Measurements from ENCODE around the gene MEGF8. TPM values are rescaled to one million over a fixed set of nuclear protein-coding genes. Genes with fewer than 3 reads are reported as not detected.
"Not testable (repeated sequence)": the region's sequence is repeated elsewhere in the genome, so short reads cannot be mapped to it uniquely, and the experiment has no call there.

Gene MEGF8
- total RNA-seq, 1 experiment from 2014 or later = 7.7 TPM

GRCh38 chr19:42334697-42335373 is 9.4 kb downstream of the MEGF8 start:
- no peaks in the 10 kb centered on the region for H4K20me1 ChIP-seq (ENCODE audit: low read length)
- H3K4me2 ChIP-seq (ENCODE audit: low read length) = no peak overlapping the region
- ChIA-PET POLR2A (ENCODE audit: unreplicated experiment) (no interaction called here), CTCF (no interaction called here)
- no peak overlapping the region for H3K4me3 ChIP-seq (ENCODE audit: low read length)
- no peak for TF ChIP-seq EZH2 (IDR thresholded peaks at IDR 0.05; ENCODE audit: low read length, unreplicated experiment)
- TF ChIP-seq CTCF (conservative IDR thresholded peaks at IDR 0.05; ENCODE audit: low read depth, low read length) = no peak
- no peak for TF ChIP-seq EZH2phosphoT487 (IDR thresholded peaks at IDR 0.05; ENCODE audit: borderline replicate concordance, low read length)
- BruUV-seq (replicated peaks) = no TSS peak
- H3K36me3 ChIP-seq (ENCODE audit: low read depth, low read length) = no peaks in the 10 kb centered on the region
- H3K9me2 ChIP-seq (replicated peaks; ENCODE audit: low read length) = no peaks in the 10 kb centered on the region
- no peak overlapping the region for H2AFZ ChIP-seq (ENCODE audit: low read length)
- no peaks in the 10 kb centered on the region for H3K79me2 ChIP-seq (ENCODE audit: low read length)
- H3F3A ChIP-seq (ENCODE audit: low read length, unreplicated experiment) = no peaks in the 10 kb centered on the region
- no peak overlapping the region for H3K27ac ChIP-seq (ENCODE audit: low read length)
- ATAC-seq (no peak), DNase-seq (no peak)
- no peaks in the 10 kb centered on the region for H3K27me3 ChIP-seq (ENCODE audit: low read length)
- intact Hi-C loops (cut with micrococcal nuclease) = no loop called here
- H3K4me1 ChIP-seq (ENCODE audit: insufficient read depth, low read length) = no peaks in the 10 kb centered on the region
- H3K9ac ChIP-seq (ENCODE audit: low read length) = no peak overlapping the region
- H3K9me3 ChIP-seq (ENCODE audit: low read length) = no peaks in the 10 kb centered on the region

- H2AFZ ChIP-seq (ENCODE audit: low read length) = no peak overlapping the region
- intact Hi-C loops (cut with micrococcal nuclease) = no loop called here
- DNase-seq = no peak
- POLR2A ChIA-PET (ENCODE audit: unreplicated experiment) = no interaction called here
- no peaks in the 10 kb centered on the region for H3K27me3 ChIP-seq (ENCODE audit: low read length)
- no peak overlapping the region for H3K9ac ChIP-seq (ENCODE audit: low read length)
- H3K36me3 ChIP-seq (ENCODE audit: low read depth, low read length) = no peaks in the 10 kb centered on the region
- no peak overlapping the region for H3K27ac ChIP-seq (ENCODE audit: low read length)
- no peaks in the 10 kb centered on the region for H3K4me1 ChIP-seq (ENCODE audit: insufficient read depth, low read length)
- no peaks in the 10 kb centered on the region for H3F3A ChIP-seq (ENCODE audit: low read length, unreplicated experiment)
- no peak overlapping the region for H3K4me3 ChIP-seq (ENCODE audit: low read length)
- no peaks in the 10 kb centered on the region for H3K79me2 ChIP-seq (ENCODE audit: low read length)
- TF ChIP-seq EZH2phosphoT487 (IDR thresholded peaks at IDR 0.05; ENCODE audit: borderline replicate concordance, low read length) (no peak), CTCF (conservative IDR thresholded peaks at IDR 0.05; ENCODE audit: low read depth, low read length) (no peak), EZH2 (IDR thresholded peaks at IDR 0.05; ENCODE audit: low read length, unreplicated experiment) (no peak)
- no peaks in the 10 kb centered on the region for H4K20me1 ChIP-seq (ENCODE audit: low read length)
- no peak overlapping the region for H3K4me2 ChIP-seq (ENCODE audit: low read length)
- no TSS peak for BruUV-seq (replicated peaks)
- ATAC-seq = no peak
- H3K9me2 ChIP-seq (replicated peaks; ENCODE audit: low read length) = no peaks in the 10 kb centered on the region
- no peaks in the 10 kb centered on the region for H3K9me3 ChIP-seq (ENCODE audit: low read length)
- CTCF ChIA-PET = no interaction called here
These were observed 10.0 kb downstream of the MEGF8 start for GRCh38 chr19:42335374-42335936.

- Histone ChIP-seq H4K20me1 (ENCODE audit: low read length) (no peaks in the 10 kb centered on the region), H3K4me3 (ENCODE audit: low read length) (no peak overlapping the region), H3K4me1 (ENCODE audit: insufficient read depth, low read length) (no peaks in the 10 kb centered on the region), H3K27me3 (ENCODE audit: low read length) (no peaks in the 10 kb centered on the region), H3K36me3 (ENCODE audit: low read depth, low read length) (no peaks in the 10 kb centered on the region), H3F3A (ENCODE audit: low read length, unreplicated experiment) (no peaks in the 10 kb centered on the region), H3K27ac (ENCODE audit: low read length) (no peak overlapping the region), H3K9me3 (ENCODE audit: low read length) (no peaks in the 10 kb centered on the region), H3K79me2 (ENCODE audit: low read length) (no peaks in the 10 kb centered on the region), H2AFZ (ENCODE audit: low read length) (no peak overlapping the region), H3K9ac (ENCODE audit: low read length) (no peak overlapping the region), H3K9me2 (replicated peaks; ENCODE audit: low read length) (no peaks in the 10 kb centered on the region), H3K4me2 (ENCODE audit: low read length) (no peak overlapping the region)
- intact Hi-C loops (cut with micrococcal nuclease) = no loop called here
- no peak for ATAC-seq
- DNase-seq = no peak
- CTCF ChIA-PET = no interaction called here
- POLR2A ChIA-PET (ENCODE audit: unreplicated experiment) = no interaction called here
- BruUV-seq (replicated peaks) = no TSS peak
- no peak for TF ChIP-seq EZH2 (IDR thresholded peaks at IDR 0.05; ENCODE audit: low read length, unreplicated experiment)
- TF ChIP-seq CTCF (conservative IDR thresholded peaks at IDR 0.05; ENCODE audit: low read depth, low read length) = no peak
- no peak for TF ChIP-seq EZH2phosphoT487 (IDR thresholded peaks at IDR 0.05; ENCODE audit: borderline replicate concordance, low read length)
These were observed 10.5 kb downstream of the MEGF8 start for GRCh38 chr19:42335971-42336370.

- H3K9me2 ChIP-seq (replicated peaks; ENCODE audit: low read length); H3K9me3 ChIP-seq (ENCODE audit: low read length); DNase-seq; intact Hi-C loops (cut with micrococcal nuclease); H3K27me3 ChIP-seq (ENCODE audit: low read length); H3F3A ChIP-seq (ENCODE audit: low read length, unreplicated experiment); CTCF ChIA-PET; H3K36me3 ChIP-seq (ENCODE audit: low read depth, low read length); BruUV-seq (replicated peaks); H3K4me3 ChIP-seq (ENCODE audit: low read length); POLR2A ChIA-PET (ENCODE audit: unreplicated experiment); H2AFZ ChIP-seq (ENCODE audit: low read length); H3K4me1 ChIP-seq (ENCODE audit: insufficient read depth, low read length); H3K4me2 ChIP-seq (ENCODE audit: low read length); H4K20me1 ChIP-seq (ENCODE audit: low read length); H3K27ac ChIP-seq (ENCODE audit: low read length); H3K9ac ChIP-seq (ENCODE audit: low read length); H3K79me2 ChIP-seq (ENCODE audit: low read length); ATAC-seq: not testable (repeated sequence)
These were observed 13.9 kb downstream of the MEGF8 start for GRCh38 chr19:42339126-42339860.
